K562 (cell line): ENCODE data around the gene MITF. TPM values are rescaled to one million over a fixed set of nuclear protein-coding genes. Genes with fewer than 3 reads are reported as not detected.

Experiments
- ATAC-seq: fragments of 200-7000 bp; cut with Tn5 transposase; 3 replicates; pipeline ENCODE4 v1.9.1; 2020; ENCODE audit warnings: moderate library complexity
- BruUV-seq: library from RNA; stranded (reverse); fragments of 400-500 nt; replicated peaks from 2 replicates; lab custom pipeline; 2021; lab: Mats Ljungman, UMichigan
- CTCF ChIA-PET: fragments of 300-600 bp; formaldehyde crosslinking; extraction: SDS; loops from one replicate; lab custom pipeline; 2021; ENCODE audit warnings: low intra/inter-chr PET ratio; lab: Yijun Ruan, JAX
- POLR2A ChIA-PET: fragments of 300-600, 350-650 bp; sonication (Branson Sonifier 250); formaldehyde crosslinking; extraction: SDS; loops from one replicate; lab custom pipeline; 2021; ENCODE audit warnings: antibody characterized with exemption, inconsistent platforms; lab: Yijun Ruan, JAX
- DNase-seq, 4 experiments: peaks; one replicate each; pipeline versions ENCODE4 v3.0.0 to v3.0.0-alpha.2; 2011 to 2018; ENCODE audit warnings: low spot score in 3 of 4, mixed read lengths in 3 of 4; ENCODE audit errors: extremely low read depth in 1 of 4
- FAIRE-seq: peaks from 2 replicates; lab custom pipeline; 2011; peaks lifted over from hg19 to GRCh38; lab: Jason Lieb, UNC
- H2AFZ ChIP-seq: 2 replicates; pipeline ENCODE4 v1.6.0; 2011; ENCODE audit warnings: low read depth, low read length, control low read depth, inconsistent platforms
- H3K27ac ChIP-seq: fragments of 200-600 bp; 3 replicates; pipeline ENCODE4 v1.8.0; 2011; ENCODE audit warnings: low read depth, mild to moderate bottlenecking, control low read depth, inconsistent platforms, low read length, moderate library complexity, mixed read lengths; ENCODE audit errors: extremely low read depth
- H3K27me3 ChIP-seq, 2 experiments: fragments of 300-600 bp in 1 of 2; 2 replicates in 1 of 2; 3 replicates in 1 of 2; pipeline versions ENCODE4 v1.6.0 to v1.8.0; 2011; ENCODE audit warnings: inconsistent platforms in 2 of 2, low read length in 2 of 2, mild to moderate bottlenecking in 1 of 2, mixed read lengths in 1 of 2, moderate library complexity in 1 of 2; ENCODE audit not compliant: control insufficient read depth in 2 of 2, insufficient read depth in 2 of 2
- H3K36me3 ChIP-seq: fragments of 300-600 bp; 3 replicates; pipeline ENCODE4 v1.8.0; 2011; ENCODE audit warnings: mild to moderate bottlenecking, low read length, inconsistent platforms; ENCODE audit not compliant: control insufficient read depth, insufficient read depth
- H3K4me1 ChIP-seq, 2 experiments: fragments of 200-600 bp in 1 of 2; replicated peaks in 1 of 2; 2 replicates in 1 of 2; 3 replicates in 1 of 2; pipeline versions ENCODE4 v1.5.1 to v1.8.0; 2011; ENCODE audit warnings: inconsistent platforms in 2 of 2, low read length in 2 of 2, mild to moderate bottlenecking in 1 of 2, mixed read lengths in 1 of 2, moderate library complexity in 1 of 2; ENCODE audit not compliant: control insufficient read depth in 2 of 2, insufficient read depth in 2 of 2
- H3K4me2 ChIP-seq: 2 replicates; pipeline ENCODE4 v1.6.1; 2011; ENCODE audit warnings: low read length, control low read depth, inconsistent platforms, mixed read lengths; ENCODE audit not compliant: insufficient read depth
- H3K4me3 ChIP-seq: fragments of 200-600 bp; sonication (generic), shearing (Covaris generic); 2 replicates; pipeline ENCODE4 v1.5.1; 2016; ENCODE audit warnings: control low read depth, inconsistent platforms
- H3K79me2 ChIP-seq: fragments of 200-600 bp; 3 replicates; pipeline ENCODE4 v1.8.0; 2011; ENCODE audit warnings: low read length, inconsistent platforms; ENCODE audit not compliant: control insufficient read depth, insufficient read depth
- H3K9ac ChIP-seq, 2 experiments: 2 replicates each; pipeline versions ENCODE4 v1.6.0 to v1.6.1; 2011; ENCODE audit warnings: low read depth in 2 of 2, low read length in 2 of 2, control low read depth in 1 of 2, inconsistent platforms in 1 of 2, mild to moderate bottlenecking in 1 of 2, mixed read lengths in 1 of 2; ENCODE audit not compliant: insufficient read depth in 1 of 2
- H3K9me1 ChIP-seq: one replicate; pipeline ENCODE4 v1.6.0; 2011; ENCODE audit warnings: inconsistent platforms, mild to moderate bottlenecking, low read length, moderate library complexity; ENCODE audit not compliant: control insufficient read depth, insufficient read depth
- H3K9me3 ChIP-seq: replicated peaks from 2 replicates; pipeline ENCODE4 v1.5.1; 2011; ENCODE audit warnings: low read depth, low read length, inconsistent platforms; ENCODE audit not compliant: control insufficient read depth, insufficient read depth
- H4K20me1 ChIP-seq: replicated peaks from 2 replicates; pipeline ENCODE4 v1.6.1; 2011; ENCODE audit warnings: low read length, inconsistent platforms, mixed read lengths; ENCODE audit not compliant: control insufficient read depth, insufficient read depth
- MEF2A ChIP-seq: IDR thresholded peaks from 2 replicates; pipeline ENCODE4 v1.6.1; 2011; ENCODE audit warnings: low read depth, mild to moderate bottlenecking, low read length, moderate library complexity; ENCODE audit not compliant: control insufficient read depth
- NFIC ChIP-seq: fragments of 450-650 bp; IDR thresholded peaks from 2 replicates; pipeline ENCODE4 v1.6.1; 2017; ENCODE audit warnings: mild to moderate bottlenecking, inconsistent platforms
- NFIX ChIP-seq: fragments of 250-450 bp; sonication (Bioruptor Pico); IDR thresholded peaks from 2 replicates; pipeline ENCODE4 v1.4.0; 2020; ENCODE audit warnings: low read depth, mild to moderate bottlenecking, moderate library complexity
- WGBS: fragments of 100-300 bp; shearing (Covaris generic); methylation state at CpG from one replicate; pipeline ENCODE4 v1.1.6; 2016; ENCODE audit warnings: low coverage, mixed read lengths; ENCODE audit not compliant: insufficient coverage; ENCODE audit errors: missing lambda C conversion rate; 5-methylcytosine and 5-hydroxymethylcytosine counted together
- in situ Hi-C: fragments of 300-500 bp; cut with MboI; formaldehyde crosslinking; loops from 4 replicates; pipeline ENCODE4 v1.15.0; 2018; ENCODE audit warnings: inconsistent platforms, mixed read lengths
- intact Hi-C: fragments of 100-400 bp; cut with micrococcal nuclease; formaldehyde crosslinking; loops from 2 replicates; pipeline ENCODE4 v1.14.2; 2022
- polyA plus RNA-seq, 8 experiments: library from polyadenylated mRNA; depleted of rRNA in 4 of 8; stranded (reverse) in 5 of 8; unstranded in 3 of 8; fragments of >200 nt; fragmentation: Nextera tagmentation in 2 of 8; fragmentation: Illumina TruSeq in 1 of 8; extraction: Ambion mirVana in 2 of 8; extraction: Trizol in 1 of 8; gene quantifications; 2 replicates each; pipeline versions ENCODE4 v1.2.1 to v1.2.3, GENCODE V29; 2011 to 2014; ENCODE audit warnings: inconsistent platforms in 1 of 8, missing spikeins in 1 of 8
- total RNA-seq, 7 experiments: library from RNA; depleted of rRNA in 6 of 7; stranded (reverse); fragments of >200 nt in 6 of 7; fragmentation: Illumina TruSeq in 2 of 7; extraction: Trizol in 2 of 7; gene quantifications; 2 replicates each; pipeline versions ENCODE4 v1.2.1 to v1.2.3, GENCODE V29; 2011 to 2021; ENCODE audit warnings: low replicate concordance in 1 of 7
- TF ChIP-seq, protein P1 (sequence below), 2 experiments: fragments of 450-650 bp in 1 of 2; IDR thresholded peaks; 2 replicates each; pipeline ENCODE4 v1.6.1; 2011 to 2017; ENCODE audit warnings: low read depth in 2 of 2, antibody characterized with exemption in 1 of 2, borderline replicate concordance in 1 of 2, low read length in 1 of 2, mild to moderate bottlenecking in 1 of 2, mixed read lengths in 1 of 2; ENCODE audit not compliant: control insufficient read depth in 1 of 2

The MITF gene
- total and polyA plus RNA-seq, 9 of the 15 experiments (the other 6 are each of a cell fraction or from before 2014, with no cell fraction given) = 5.6 to 14.9 (median 11.1) TPM

DNA sequence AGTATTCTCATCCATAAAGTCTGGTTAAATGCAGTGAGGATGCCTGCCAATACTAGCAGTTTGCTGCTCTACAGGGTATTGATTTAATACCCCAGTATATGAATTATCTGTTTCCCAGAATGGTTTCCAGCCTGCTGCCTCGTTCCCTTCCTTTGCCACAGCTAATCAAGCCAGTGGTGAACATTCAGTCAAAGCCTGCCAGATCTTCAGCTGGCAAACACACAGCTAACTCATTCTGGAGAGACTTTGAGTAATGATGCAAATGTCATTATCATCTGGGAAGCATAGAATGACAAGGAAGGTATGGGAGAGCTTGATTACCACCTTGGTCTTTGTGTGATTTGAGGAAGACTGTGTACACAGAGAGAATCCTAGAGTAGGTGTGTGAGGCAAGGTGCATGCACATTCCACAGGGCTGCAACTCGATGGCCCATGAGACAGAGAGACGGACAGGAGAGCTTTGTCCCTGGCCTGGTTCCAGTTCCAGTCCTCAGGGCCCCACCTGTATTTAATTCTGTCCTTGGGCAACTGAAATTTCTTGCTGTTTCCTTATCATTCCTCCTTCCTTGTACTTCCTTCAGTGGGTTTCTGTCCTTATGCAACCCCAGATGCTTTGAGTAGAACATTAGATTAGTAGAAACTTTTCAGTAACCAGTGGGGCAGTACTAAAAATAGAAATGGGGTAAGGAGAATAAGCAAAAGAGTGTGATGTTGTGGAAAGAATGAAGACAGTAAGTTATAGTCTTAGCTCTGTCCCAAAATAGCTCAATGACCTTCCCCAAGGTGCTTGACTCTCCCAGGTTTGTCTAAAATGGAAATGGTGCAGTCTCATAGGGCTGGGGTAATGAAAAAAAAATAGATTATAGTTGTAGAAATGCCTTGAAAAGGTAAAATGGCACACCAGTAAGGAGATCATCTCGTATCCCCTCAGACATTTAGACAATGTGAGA is 72.5 kb downstream of the MITF start (continued):
- TF ChIP-seq MEF2A (0 out of 2 replicates have a peak, but pooled peaks have one; percentile 28), NFIC (peak; percentile 44)
- TF ChIP-seq, all 486 proteins: peak for 11

DNA sequence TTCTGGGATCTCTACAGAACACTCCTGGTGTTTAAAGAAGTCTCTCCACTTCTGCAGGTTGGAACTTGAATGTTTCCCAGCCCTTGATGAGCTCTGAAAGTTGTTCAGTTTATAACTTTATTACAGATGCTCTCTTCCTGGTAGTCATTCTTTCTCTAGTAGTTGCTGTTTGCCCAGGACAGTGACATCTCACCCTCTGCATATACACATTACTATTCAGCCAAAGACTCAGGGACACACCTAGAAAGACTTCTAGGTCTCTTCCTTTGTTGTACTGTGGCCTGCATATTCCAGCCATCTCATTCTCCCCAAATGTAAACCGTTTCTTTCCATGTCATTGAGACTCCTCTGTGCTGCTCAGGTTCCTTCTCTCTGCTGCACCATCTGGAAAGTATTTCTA is 76.7 kb downstream of the MITF start:
- intact Hi-C loops = no loop called here
- H3K27ac ChIP-seq = no peak overlapping the region

More for the DNA sequence above, 76.7 kb downstream of the MITF start:
- FAIRE-seq (no peak), DNase-seq (no peak), ATAC-seq (peak; percentile 51)
- Histone ChIP-seq H4K20me1 (no peaks in the 10 kb centered on the region), H3K27me3 (no peaks in the 10 kb centered on the region), H3K4me3 (no peak overlapping the region), H3K36me3 (no peaks in the 10 kb centered on the region), H3K4me1 (peaks cover 5 to 19% of the 10 kb centered on the region in 2 experiments; a peak in 4 of 5 replicates), H3K79me2 (peaks cover 20% of the 10 kb centered on the region), H2AFZ (no peak overlapping the region), H3K4me2 (no peak overlapping the region), H3K9ac (no peak overlapping the region), H3K9me3 (no peaks in the 10 kb centered on the region), H3K9me1 (no peaks in the 10 kb centered on the region)
- 0% methylated on average over 1 of the region's 1 CpG for WGBS
- TF ChIP-seq, protein P1, sequence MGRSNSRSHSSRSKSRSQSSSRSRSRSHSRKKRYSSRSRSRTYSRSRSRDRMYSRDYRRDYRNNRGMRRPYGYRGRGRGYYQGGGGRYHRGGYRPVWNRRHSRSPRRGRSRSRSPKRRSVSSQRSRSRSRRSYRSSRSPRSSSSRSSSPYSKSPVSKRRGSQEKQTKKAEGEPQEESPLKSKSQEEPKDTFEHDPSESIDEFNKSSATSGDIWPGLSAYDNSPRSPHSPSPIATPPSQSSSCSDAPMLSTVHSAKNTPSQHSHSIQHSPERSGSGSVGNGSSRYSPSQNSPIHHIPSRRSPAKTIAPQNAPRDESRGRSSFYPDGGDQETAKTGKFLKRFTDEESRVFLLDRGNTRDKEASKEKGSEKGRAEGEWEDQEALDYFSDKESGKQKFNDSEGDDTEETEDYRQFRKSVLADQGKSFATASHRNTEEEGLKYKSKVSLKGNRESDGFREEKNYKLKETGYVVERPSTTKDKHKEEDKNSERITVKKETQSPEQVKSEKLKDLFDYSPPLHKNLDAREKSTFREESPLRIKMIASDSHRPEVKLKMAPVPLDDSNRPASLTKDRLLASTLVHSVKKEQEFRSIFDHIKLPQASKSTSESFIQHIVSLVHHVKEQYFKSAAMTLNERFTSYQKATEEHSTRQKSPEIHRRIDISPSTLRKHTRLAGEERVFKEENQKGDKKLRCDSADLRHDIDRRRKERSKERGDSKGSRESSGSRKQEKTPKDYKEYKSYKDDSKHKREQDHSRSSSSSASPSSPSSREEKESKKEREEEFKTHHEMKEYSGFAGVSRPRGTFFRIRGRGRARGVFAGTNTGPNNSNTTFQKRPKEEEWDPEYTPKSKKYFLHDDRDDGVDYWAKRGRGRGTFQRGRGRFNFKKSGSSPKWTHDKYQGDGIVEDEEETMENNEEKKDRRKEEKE (IDR thresholded peaks at IDR 0.05; ENCODE audit: borderline replicate concordance in 1 of 2, control insufficient read depth in 1 of 2, low read depth in 2 of 2, low read length in 1 of 2) = no peak
- no peak for TF ChIP-seq NFIX (CRISPR knock-in tag)
- ChIA-PET POLR2A (interaction anchor here (1.0 kb wide), 1 partner anchor 11 kb away, joined by 3 read pairs; no protein-coding TSS in a partner anchor), CTCF (no interaction called here)
- in situ Hi-C loops = no loop called here
- no TSS peak for BruUV-seq
